GM12892 (cell line): ENCODE data around the gene ADRA2B.

ENCODE experiments used
- POLR2A ChIP-seq: IDR thresholded peaks from 2 replicates; pipeline ENCODE4 v1.6.1; 2011; ENCODE audit warnings: low read depth, low read length, control low read depth
- POLR2AphosphoS5 ChIP-seq: IDR thresholded peaks from 2 replicates; pipeline ENCODE4 v1.6.1; 2011; ENCODE audit warnings: low read depth, low read length, control low read depth

GRCh38 chr2:96153291-96153713 lies 36.9 kb upstream of the ADRA2B start:
- TF ChIP-seq POLR2A (no peak), POLR2AphosphoS5 (no peak)
